ENCODE results near the gene MALSU1. TPM values are rescaled to one million over a fixed set of nuclear protein-coding genes. Genes with fewer than 3 reads are reported as not detected.
A peak's percentile ranks its signal among the peaks of the same experiment; 100 is the strongest.

Gene MALSU1
- total RNA-seq, 1 donor from 2014 or later = 62.3 TPM

DNA sequence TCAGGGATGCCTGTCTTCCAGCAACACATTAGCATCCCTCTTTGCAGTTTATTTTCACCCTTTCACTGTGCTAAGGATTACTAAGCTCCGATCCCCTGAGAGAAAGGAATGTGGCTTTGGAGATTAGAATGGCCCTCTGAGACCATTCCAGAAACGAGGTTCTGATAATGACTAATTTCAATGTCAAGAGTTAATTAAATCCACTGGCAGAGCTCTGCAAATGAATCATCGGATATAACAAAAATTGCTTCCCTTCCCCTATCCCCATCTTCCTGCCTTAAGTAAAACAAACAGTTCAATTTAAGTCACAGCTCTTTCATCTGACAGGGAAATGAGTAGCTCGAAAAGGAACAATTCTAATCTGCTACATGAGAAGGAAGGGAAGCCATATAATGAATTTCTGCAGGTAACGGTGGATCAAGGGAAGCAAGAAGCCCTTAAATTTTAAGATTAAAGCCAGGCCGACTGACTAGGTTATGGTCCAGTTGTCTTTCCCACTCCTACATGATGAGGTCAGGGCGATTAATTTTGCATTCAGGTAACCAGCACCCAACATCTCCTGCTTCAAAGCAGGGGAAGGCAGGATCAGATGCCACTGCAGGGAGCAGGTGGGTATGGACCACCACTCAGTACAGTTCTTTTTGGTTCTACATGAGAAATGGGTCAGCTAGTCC is 50.5 kb downstream of the MALSU1 start:
- peak overlapping the region; percentile 68 for H3K27ac ChIP-seq (ENCODE audit: low read depth, low read length)
- H3K4me1 ChIP-seq (ENCODE audit: insufficient read depth, low read length) = peaks cover 77% of the 10 kb centered on the region
- peak overlapping the region; percentile 42 for H3K27ac Mint-ChIP-seq (ENCODE audit: unreplicated experiment)
- DNase-seq (ENCODE audit: low read depth) (peak; percentile 90), FAIRE-seq (peak; percentile 63)
- no peak overlapping the region for H3K9ac ChIP-seq (ENCODE audit: low read length)
- peaks cover 51% of the 10 kb centered on the region for H3K79me2 ChIP-seq (ENCODE audit: insufficient read depth, low read length)
- H3K4me1 Mint-ChIP-seq (ENCODE audit: low read depth, unreplicated experiment) = peaks cover 62% of the 10 kb centered on the region
- no peaks in the 10 kb centered on the region for H3K9me3 Mint-ChIP-seq (ENCODE audit: unreplicated experiment)
- peaks cover 14% of the 10 kb centered on the region for H3K36me3 Mint-ChIP-seq (ENCODE audit: low read depth, unreplicated experiment)
- peak overlapping the region; percentile 70 for H3K4me2 ChIP-seq (ENCODE audit: low read length)
- no peaks in the 10 kb centered on the region for H3K27me3 Mint-ChIP-seq (ENCODE audit: low read depth, unreplicated experiment)
- no peak for TF ChIP-seq EZH2 (IDR thresholded peaks at IDR 0.05; ENCODE audit: insufficient read depth, low read length)
- TF ChIP-seq, protein P1, sequence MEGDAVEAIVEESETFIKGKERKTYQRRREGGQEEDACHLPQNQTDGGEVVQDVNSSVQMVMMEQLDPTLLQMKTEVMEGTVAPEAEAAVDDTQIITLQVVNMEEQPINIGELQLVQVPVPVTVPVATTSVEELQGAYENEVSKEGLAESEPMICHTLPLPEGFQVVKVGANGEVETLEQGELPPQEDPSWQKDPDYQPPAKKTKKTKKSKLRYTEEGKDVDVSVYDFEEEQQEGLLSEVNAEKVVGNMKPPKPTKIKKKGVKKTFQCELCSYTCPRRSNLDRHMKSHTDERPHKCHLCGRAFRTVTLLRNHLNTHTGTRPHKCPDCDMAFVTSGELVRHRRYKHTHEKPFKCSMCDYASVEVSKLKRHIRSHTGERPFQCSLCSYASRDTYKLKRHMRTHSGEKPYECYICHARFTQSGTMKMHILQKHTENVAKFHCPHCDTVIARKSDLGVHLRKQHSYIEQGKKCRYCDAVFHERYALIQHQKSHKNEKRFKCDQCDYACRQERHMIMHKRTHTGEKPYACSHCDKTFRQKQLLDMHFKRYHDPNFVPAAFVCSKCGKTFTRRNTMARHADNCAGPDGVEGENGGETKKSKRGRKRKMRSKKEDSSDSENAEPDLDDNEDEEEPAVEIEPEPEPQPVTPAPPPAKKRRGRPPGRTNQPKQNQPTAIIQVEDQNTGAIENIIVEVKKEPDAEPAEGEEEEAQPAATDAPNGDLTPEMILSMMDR (IDR thresholded peaks at IDR 0.05; ENCODE audit: insufficient read depth, low read depth, low read length) = no peak
- no peaks in the 10 kb centered on the region for H3K27me3 ChIP-seq (ENCODE audit: insufficient read depth, low read length)
- no peak overlapping the region for H2AFZ ChIP-seq (ENCODE audit: low read depth, low read length)
- no peaks in the 10 kb centered on the region for H4K20me1 ChIP-seq (ENCODE audit: insufficient read depth, low read length)
- H3K4me3 Mint-ChIP-seq (ENCODE audit: unreplicated experiment) = no peak overlapping the region
- H3K9me3 ChIP-seq (ENCODE audit: insufficient read depth, low read depth, low read length) = no peaks in the 10 kb centered on the region
- peaks cover 16% of the 10 kb centered on the region for H3K36me3 ChIP-seq (ENCODE audit: insufficient read depth, low read length)
- no peak overlapping the region for H3K4me3 ChIP-seq (ENCODE audit: insufficient read depth, low read depth, low read length)

DNA sequence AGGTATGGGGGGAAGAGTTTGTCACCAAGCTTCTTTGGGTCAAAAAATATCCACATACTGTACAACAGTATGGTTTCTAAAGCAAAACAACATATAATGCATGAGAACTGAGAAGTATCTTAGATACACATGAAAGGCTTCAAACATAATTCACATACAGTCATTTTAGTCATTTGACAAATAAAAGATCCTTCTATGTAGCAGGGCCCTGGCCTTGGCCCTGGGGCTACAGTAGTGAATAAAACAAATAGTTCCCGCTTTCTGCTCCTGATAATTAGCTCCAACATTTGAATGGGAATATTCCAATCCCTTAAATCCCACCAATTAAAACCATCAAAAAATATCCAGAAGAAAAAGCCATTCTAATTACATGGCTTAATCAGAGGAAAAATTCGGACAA is 51.3 kb downstream of the MALSU1 start:
- peaks cover 62% of the 10 kb centered on the region for H3K4me1 Mint-ChIP-seq (ENCODE audit: low read depth, unreplicated experiment)
- peaks cover 69% of the 10 kb centered on the region for H3K4me1 ChIP-seq (ENCODE audit: insufficient read depth, low read length)
- H3K4me2 ChIP-seq (ENCODE audit: low read length) = peak overlapping the region; percentile 70
- H3K27me3 Mint-ChIP-seq (ENCODE audit: low read depth, unreplicated experiment) = no peaks in the 10 kb centered on the region
- H3K9me3 ChIP-seq (ENCODE audit: insufficient read depth, low read depth, low read length) = no peaks in the 10 kb centered on the region
- TF ChIP-seq EZH2 (IDR thresholded peaks at IDR 0.05; ENCODE audit: insufficient read depth, low read length) = no peak
- TF ChIP-seq, protein P1 (IDR thresholded peaks at IDR 0.05; ENCODE audit: insufficient read depth, low read depth, low read length) = no peak
- H3K36me3 ChIP-seq (ENCODE audit: insufficient read depth, low read length) = peaks cover 7% of the 10 kb centered on the region
- no peak overlapping the region for H3K9ac ChIP-seq (ENCODE audit: low read length)
- no peaks in the 10 kb centered on the region for H3K27me3 ChIP-seq (ENCODE audit: insufficient read depth, low read length)
- H3K4me3 ChIP-seq (ENCODE audit: insufficient read depth, low read depth, low read length) = no peak overlapping the region
- DNase-seq (ENCODE audit: low read depth) = no peak
- H3K9me3 Mint-ChIP-seq (ENCODE audit: unreplicated experiment) = no peaks in the 10 kb centered on the region
- no peak overlapping the region for H2AFZ ChIP-seq (ENCODE audit: low read depth, low read length)
- peak overlapping the region; percentile 43 for H3K27ac ChIP-seq (ENCODE audit: low read depth, low read length)
- no peak overlapping the region for H3K27ac Mint-ChIP-seq (ENCODE audit: unreplicated experiment)
- H4K20me1 ChIP-seq (ENCODE audit: insufficient read depth, low read length) = no peaks in the 10 kb centered on the region
- H3K4me3 Mint-ChIP-seq (ENCODE audit: unreplicated experiment) = peak overlapping the region; percentile 34
- no peak for FAIRE-seq
- peaks cover 51% of the 10 kb centered on the region for H3K79me2 ChIP-seq (ENCODE audit: insufficient read depth, low read length)
- H3K36me3 Mint-ChIP-seq (ENCODE audit: low read depth, unreplicated experiment) = peaks cover 14% of the 10 kb centered on the region

DNA sequence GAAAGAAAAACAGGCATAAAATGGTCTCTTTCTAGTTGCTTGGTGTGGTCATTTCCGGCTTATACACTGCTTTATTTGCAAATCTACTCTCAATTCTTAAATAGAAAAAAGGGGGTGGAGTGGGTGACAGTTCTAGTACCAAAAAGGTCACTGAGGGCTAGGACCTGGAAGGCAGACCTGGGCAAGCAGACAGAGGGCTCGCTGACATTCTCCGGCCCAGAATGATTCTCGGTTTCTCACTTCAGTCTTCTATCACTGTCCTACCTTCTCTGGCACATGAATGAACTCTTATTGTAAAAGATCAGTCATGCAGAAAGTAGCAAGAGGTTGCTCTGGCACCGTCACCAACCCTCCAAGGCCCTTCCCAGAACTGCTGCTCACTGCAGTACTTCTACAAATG is 54.0 kb downstream of the MALSU1 start:
- Mint-ChIP-seq H3K36me3 (ENCODE audit: low read depth, unreplicated experiment) (peaks cover 5% of the 10 kb centered on the region), H3K4me3 (ENCODE audit: unreplicated experiment) (no peak overlapping the region), H3K27me3 (ENCODE audit: low read depth, unreplicated experiment) (no peaks in the 10 kb centered on the region), H3K27ac (ENCODE audit: unreplicated experiment) (no peak overlapping the region), H3K9me3 (ENCODE audit: unreplicated experiment) (no peaks in the 10 kb centered on the region), H3K4me1 (ENCODE audit: low read depth, unreplicated experiment) (peaks cover 50% of the 10 kb centered on the region)
- H3K36me3 ChIP-seq (ENCODE audit: insufficient read depth, low read length) = no peaks in the 10 kb centered on the region
- H3K4me2 ChIP-seq (ENCODE audit: low read length) = peak overlapping the region; percentile 45
- H3K79me2 ChIP-seq (ENCODE audit: insufficient read depth, low read length) = peaks cover 38% of the 10 kb centered on the region
- DNase-seq (ENCODE audit: low read depth) (no peak), FAIRE-seq (no peak)
- no peak overlapping the region for H2AFZ ChIP-seq (ENCODE audit: low read depth, low read length)
- peaks cover 62% of the 10 kb centered on the region for H3K4me1 ChIP-seq (ENCODE audit: insufficient read depth, low read length)
- no peaks in the 10 kb centered on the region for H4K20me1 ChIP-seq (ENCODE audit: insufficient read depth, low read length)
- H3K9me3 ChIP-seq (ENCODE audit: insufficient read depth, low read depth, low read length) = no peaks in the 10 kb centered on the region
- no peaks in the 10 kb centered on the region for H3K27me3 ChIP-seq (ENCODE audit: insufficient read depth, low read length)
- TF ChIP-seq, protein P1 (IDR thresholded peaks at IDR 0.05; ENCODE audit: insufficient read depth, low read depth, low read length) = no peak
- no peak for TF ChIP-seq EZH2 (IDR thresholded peaks at IDR 0.05; ENCODE audit: insufficient read depth, low read length)
- H3K9ac ChIP-seq (ENCODE audit: low read length) = no peak overlapping the region
- peak overlapping the region; percentile 7 for H3K27ac ChIP-seq (ENCODE audit: low read depth, low read length)
- H3K4me3 ChIP-seq (ENCODE audit: insufficient read depth, low read depth, low read length) = no peak overlapping the region
